H1 (cell line): ENCODE measurements around the gene NUB1. TPM values are rescaled to one million over a fixed set of nuclear protein-coding genes. Genes with fewer than 3 reads are reported as not detected.

Experiments used
- CTCF ChIA-PET: fragments of 300-600 bp; sonication (Branson Sonifier 250); formaldehyde crosslinking; loops from one replicate; lab custom pipeline; 2021; ENCODE audit not compliant: partially characterized antibody; lab: Charles Lee
- POLR2A ChIA-PET: fragments of 300-600 bp; sonication (Branson Sonifier 250); formaldehyde crosslinking; loops from one replicate; lab custom pipeline; 2021; ENCODE audit warnings: inconsistent platforms; ENCODE audit not compliant: partially characterized antibody; lab: Charles Lee
- DNase-seq, 2 experiments: peaks; one replicate each; pipeline versions ENCODE4 v3.0.0 to v3.0.0-alpha.2; 2010 to 2022; ENCODE audit warnings: low spot score in 2 of 2, low read depth in 1 of 2, mixed read lengths in 1 of 2
- FAIRE-seq: peaks from 2 replicates; lab custom pipeline; 2011; peaks lifted over from hg19 to GRCh38; lab: Jason Lieb, UNC
- H2AFZ ChIP-seq: 2 replicates; pipeline ENCODE4 v1.8.1; 2012; ENCODE audit warnings: low read length, inconsistent platforms
- H2AK5ac ChIP-seq: 2 replicates; pipeline ENCODE4 v1.6.1; 2013; ENCODE audit warnings: low read depth, low read length
- H2BK120ac ChIP-seq: replicated peaks from 2 replicates; pipeline ENCODE3; 2013; ENCODE audit warnings: low read depth, low read length, inconsistent platforms
- H2BK12ac ChIP-seq: 2 replicates; pipeline ENCODE4 v1.6.1; 2013; ENCODE audit warnings: low read depth, low read length
- H2BK15ac ChIP-seq: 2 replicates; pipeline ENCODE4 v1.6.1; 2013; ENCODE audit warnings: low read length
- H2BK20ac ChIP-seq: 2 replicates; pipeline ENCODE4 v1.6.1; 2013; ENCODE audit warnings: low read length
- H2BK5ac ChIP-seq: 2 replicates; pipeline ENCODE4 v1.6.1; 2013; ENCODE audit warnings: low read depth, low read length
- H3K14ac ChIP-seq: 2 replicates; pipeline ENCODE4 v1.6.1; 2013; ENCODE audit warnings: inconsistent platforms; ENCODE audit not compliant: insufficient read length
- H3K18ac ChIP-seq: 2 replicates; pipeline ENCODE4 v1.6.1; 2013; ENCODE audit warnings: low read length; ENCODE audit errors: extremely low read depth
- H3K23ac ChIP-seq: 2 replicates; pipeline ENCODE4 v1.6.1; 2013; ENCODE audit warnings: inconsistent platforms; ENCODE audit not compliant: insufficient read length
- H3K23me2 ChIP-seq: 2 replicates; pipeline ENCODE4 v1.6.1; 2013; ENCODE audit warnings: low read depth, low read length
- H3K27ac ChIP-seq: 2 replicates; pipeline ENCODE4 v1.6.1; 2011; ENCODE audit warnings: low read depth, low read length, inconsistent platforms
- H3K27me3 ChIP-seq, 4 experiments: replicated peaks in 1 of 4; 1 replicate in 1 of 4; 2 replicates in 3 of 4; pipeline versions ENCODE4 v1.6.1 to v1.8.1; 2011 to 2013; ENCODE audit warnings: low read length in 3 of 4, mild to moderate bottlenecking in 3 of 4, inconsistent platforms in 2 of 4, mixed read lengths in 2 of 4, moderate library complexity in 1 of 4; ENCODE audit not compliant: control insufficient read depth in 3 of 4, insufficient read depth in 3 of 4; ENCODE audit errors: extremely low read depth in 1 of 4
- H3K36me3 ChIP-seq, 4 experiments: 2 replicates each; pipeline versions ENCODE4 v1.6.1 to v1.8.1; 2011 to 2013; ENCODE audit warnings: mild to moderate bottlenecking in 4 of 4, low read length in 3 of 4, moderate library complexity in 2 of 4, control low read depth in 1 of 4, inconsistent platforms in 1 of 4; ENCODE audit not compliant: insufficient read depth in 4 of 4, control insufficient read depth in 2 of 4
- H3K4ac ChIP-seq: replicated peaks from 2 replicates; pipeline ENCODE3; 2013; ENCODE audit warnings: low read length, low read depth, mixed read lengths, inconsistent platforms; ENCODE audit not compliant: insufficient read length
- H3K4me1 ChIP-seq, 4 experiments: replicated peaks in 1 of 4; 1 replicate in 1 of 4; 2 replicates in 3 of 4; pipeline versions ENCODE4 v1.6.1 to v1.8.1; 2011 to 2013; ENCODE audit warnings: low read length in 3 of 4, inconsistent platforms in 2 of 4, mixed read lengths in 1 of 4; ENCODE audit not compliant: insufficient read depth in 4 of 4, control insufficient read depth in 3 of 4
- H3K4me2 ChIP-seq, 2 experiments: 2 replicates each; pipeline versions ENCODE4 v1.6.1 to v1.8.1; 2011 to 2013; ENCODE audit warnings: low read depth in 2 of 2, low read length in 2 of 2, control low read depth in 1 of 2, inconsistent platforms in 1 of 2, mild to moderate bottlenecking in 1 of 2; ENCODE audit not compliant: insufficient read depth in 1 of 2
- H3K4me3 ChIP-seq, 4 experiments: fragments of 200-600, 300-600 bp in 1 of 4; sonication (generic), shearing (Covaris generic), sonication (Bioruptor Twin) in 1 of 4; 2 replicates each; pipeline versions ENCODE4 v1.5.1 to v1.8.1; 2011 to 2016; ENCODE audit warnings: low read length in 4 of 4, low read depth in 3 of 4, control low read depth in 2 of 4, inconsistent platforms in 2 of 4, mild to moderate bottlenecking in 2 of 4, mixed read lengths in 1 of 4, moderate library complexity in 1 of 4; ENCODE audit not compliant: insufficient read depth in 2 of 4; ENCODE audit errors: extremely low read depth in 1 of 4
- H3K56ac ChIP-seq: replicated peaks from 2 replicates; pipeline ENCODE3; 2013; ENCODE audit warnings: low read depth, mild to moderate bottlenecking, mixed read lengths, low read length, inconsistent platforms; ENCODE audit not compliant: insufficient read length
- H3K79me1 ChIP-seq: 2 replicates; pipeline ENCODE4 v1.6.1; 2013; ENCODE audit warnings: low read depth, low read length, control low read depth
- H3K79me2 ChIP-seq, 2 experiments: 2 replicates each; pipeline versions ENCODE4 v1.6.1 to v1.8.1; 2012 to 2013; ENCODE audit warnings: low read length in 2 of 2, mild to moderate bottlenecking in 2 of 2, inconsistent platforms in 1 of 2; ENCODE audit not compliant: insufficient read depth in 2 of 2, control insufficient read depth in 1 of 2
- H3K9ac ChIP-seq, 4 experiments: replicated peaks in 1 of 4; 1 replicate in 1 of 4; 2 replicates in 3 of 4; pipeline versions ENCODE4 v1.6.1 to v1.8.1; 2011 to 2013; ENCODE audit warnings: low read depth in 3 of 4, low read length in 3 of 4, control low read depth in 2 of 4, mild to moderate bottlenecking in 2 of 4, moderate library complexity in 2 of 4, inconsistent platforms in 1 of 4; ENCODE audit errors: extremely low read depth in 1 of 4
- H3K9me3 ChIP-seq, 2 experiments: 2 replicates each; pipeline versions ENCODE4 v1.6.1 to v1.8.1; 2012 to 2013; ENCODE audit warnings: mild to moderate bottlenecking in 2 of 2, moderate library complexity in 2 of 2, control low read depth in 1 of 2, inconsistent platforms in 1 of 2, low read depth in 1 of 2, low read length in 1 of 2, mixed read lengths in 1 of 2; ENCODE audit not compliant: insufficient read depth in 2 of 2
- H4K20me1 ChIP-seq, 2 experiments: replicated peaks in 1 of 2; 2 replicates each; pipeline versions ENCODE3 to v1.8.1; 2011 to 2013; ENCODE audit warnings: inconsistent platforms in 2 of 2, low read length in 2 of 2, mild to moderate bottlenecking in 1 of 2; ENCODE audit not compliant: insufficient read depth in 2 of 2, control insufficient read depth in 1 of 2
- H4K5ac ChIP-seq: 2 replicates; pipeline ENCODE4 v1.6.1; 2013; ENCODE audit warnings: low read length, low read depth, mixed read lengths, inconsistent platforms; ENCODE audit not compliant: insufficient read length
- H4K8ac ChIP-seq: 2 replicates; pipeline ENCODE4 v1.8.0; 2013; ENCODE audit warnings: mild to moderate bottlenecking, moderate library complexity, low read length, inconsistent platforms; ENCODE audit not compliant: insufficient read depth; ENCODE audit errors: extremely low read depth
- H4K91ac ChIP-seq: replicated peaks from 2 replicates; pipeline ENCODE3; 2013; ENCODE audit warnings: low read length, mixed read lengths, inconsistent platforms; ENCODE audit not compliant: insufficient read length
- ATF3 ChIP-seq: IDR thresholded peaks from 2 replicates; pipeline ENCODE4 v1.6.1; 2011; ENCODE audit warnings: low read depth, mild to moderate bottlenecking, low read length; ENCODE audit not compliant: insufficient read depth
- BCL11A ChIP-seq, 2 experiments: IDR thresholded peaks; one replicate each; pipeline ENCODE4 v1.6.1; 2011; ENCODE audit warnings: low read depth in 2 of 2, low read length in 2 of 2, mild to moderate bottlenecking in 2 of 2
- CBX5 ChIP-seq: fragments of 300-800, 300-1000 bp; sonication (generic); IDR thresholded peaks from 2 replicates; pipeline ENCODE4 v1.7.1; 2016; ENCODE audit warnings: antibody characterized with exemption, low read length, low read depth
- CEBPB ChIP-seq: IDR thresholded peaks from 2 replicates; pipeline ENCODE4 v1.6.1; 2012; ENCODE audit warnings: low read depth, low read length
- GTF2F1 ChIP-seq: IDR thresholded peaks from 2 replicates; pipeline ENCODE4 v1.6.1; 2012; ENCODE audit warnings: low read depth, low read length, improper control_type of control experiment, borderline replicate concordance
- KDM4A ChIP-seq: IDR thresholded peaks from one replicate; pipeline ENCODE4 v1.7.1; 2012; ENCODE audit warnings: low read depth, mild to moderate bottlenecking, moderate library complexity, low read length, inconsistent platforms; ENCODE audit not compliant: severe bottlenecking
- NANOG ChIP-seq: IDR thresholded peaks from 2 replicates; pipeline ENCODE4 v1.6.1; 2011; ENCODE audit warnings: low read length, low read depth, mild to moderate bottlenecking, inconsistent platforms; ENCODE audit not compliant: insufficient read depth, poor library complexity, severe bottlenecking
- POLR2A ChIP-seq, 2 experiments: IDR thresholded peaks; 1 replicate in 1 of 2; 2 replicates in 1 of 2; pipeline ENCODE4 v1.6.1; 2011; ENCODE audit warnings: low read depth in 2 of 2, low read length in 2 of 2, mild to moderate bottlenecking in 2 of 2; ENCODE audit errors: control extremely low read depth in 1 of 2
- RAD21 ChIP-seq, 2 experiments: IDR thresholded peaks in 1 of 2; conservative IDR thresholded peaks in 1 of 2; 2 replicates each; pipeline ENCODE4 v1.6.1; 2011; ENCODE audit warnings: low read depth in 2 of 2, low read length in 2 of 2, improper control_type of control experiment in 1 of 2, inconsistent platforms in 1 of 2, mild to moderate bottlenecking in 1 of 2, moderate library complexity in 1 of 2
- SRF ChIP-seq: IDR thresholded peaks from 2 replicates; pipeline ENCODE4 v1.6.1; 2011; ENCODE audit warnings: mild to moderate bottlenecking, low read depth, low read length, moderate library complexity
- TAF7 ChIP-seq: optimal IDR thresholded peaks from 2 replicates; pipeline ENCODE3; 2011; ENCODE audit warnings: low read depth, mild to moderate bottlenecking, inconsistent platforms, low read length, moderate library complexity, borderline replicate concordance
- TCF12 ChIP-seq: IDR thresholded peaks from 2 replicates; pipeline ENCODE4 v1.6.1; 2011; ENCODE audit warnings: low read depth, mild to moderate bottlenecking, low read length
- YY1 ChIP-seq: IDR thresholded peaks from 2 replicates; pipeline ENCODE4 v1.6.1; 2011; ENCODE audit warnings: low read depth, mild to moderate bottlenecking, low read length
- WGBS, 2 experiments: shearing (Covaris generic) in 1 of 2; methylation state at CpG; one replicate each; pipeline versions ENCODE4 v1.1.6 to v1.1.7; 2013 to 2015; ENCODE audit warnings: low lambda C conversion rate in 2 of 2, mixed read lengths in 2 of 2, inconsistent platforms in 1 of 2, low coverage in 1 of 2, missing lambda C conversion rate in 1 of 2; ENCODE audit not compliant: insufficient replicate concordance in 2 of 2, insufficient coverage in 1 of 2, insufficient read length in 1 of 2; ENCODE audit errors: extremely low coverage in 1 of 2, missing lambda C conversion rate in 1 of 2; 5-methylcytosine and 5-hydroxymethylcytosine counted together
- polyA plus RNA-seq, 7 experiments: library from polyadenylated mRNA; depleted of rRNA in 3 of 7; stranded (reverse) in 5 of 7; unstranded in 2 of 7; fragments of >200 nt in 5 of 7; fragments of 200-250 nt in 2 of 7; gene quantifications; 1 replicate in 5 of 7; 2 replicates in 1 of 7; 4 replicates in 1 of 7; pipeline versions ENCODE4 v1.2.1 to v1.2.3, GENCODE V29; 2011 to 2013; ENCODE audit warnings: missing spikeins in 2 of 7, mixed read lengths in 2 of 7
- total RNA-seq: library from RNA; stranded (reverse); fragmentation: NEBNext Ultra II Directional; extraction: Animal tissue kit (Norgen Biotek cat#: 25700); gene quantifications from 2 replicates; pipeline ENCODE4 v1.2.1, GENCODE V29; 2021
- TF ChIP-seq, protein P1 (sequence below): IDR thresholded peaks from 2 replicates; pipeline ENCODE4 v1.6.1; 2012; ENCODE audit warnings: inconsistent platforms

NUB1 gene
- total and polyA plus RNA-seq, 2 of the 8 experiments (the other 6 are each of a cell fraction or from before 2014, with no cell fraction given): 22.1 to 43.5 TPM

- Histone ChIP-seq H3K14ac (no peak overlapping the region), H3K36me3 (no peaks in the 10 kb centered on the region), H3K18ac (no peak overlapping the region), H3K4me3 (no peak overlapping the region), H3K27me3 (peaks cover 0 to 3% (median 1%) of the 10 kb centered on the region in 4 experiments; a peak in 4 of 7 replicates), H2BK15ac (no peak overlapping the region), H3K79me1 (no peaks in the 10 kb centered on the region), H2BK12ac (no peak overlapping the region), H2AK5ac (no peak overlapping the region), H4K5ac (no peak overlapping the region), H3K79me2 (no peaks in the 10 kb centered on the region), H2BK120ac (no peak overlapping the region), H2BK20ac (no peak overlapping the region), H3K4me2 (no peak overlapping the region), H3K56ac (no peak overlapping the region), H3K23me2 (no peaks in the 10 kb centered on the region), H3K9me3 (no peaks in the 10 kb centered on the region), H3K27ac (no peak overlapping the region), H3K9ac (no peak overlapping the region), H2AFZ (no peak overlapping the region), H4K8ac (no peak overlapping the region), H4K91ac (no peak overlapping the region), H3K23ac (no peak overlapping the region), H3K4ac (no peak overlapping the region), H2BK5ac (no peak overlapping the region), H3K4me1 (no peaks in the 10 kb centered on the region), H4K20me1 (no peaks in the 10 kb centered on the region)
- POLR2A ChIA-PET: interaction anchor here (1.0 kb wide), 1 partner anchor 41 kb away, joined by 3 read pairs; no protein-coding TSS in a partner anchor
- 95% methylated on average over 3 of the region's 3 CpGs; no CpG with 5 or more reads in 1 of the 2 experiments for WGBS, 2 experiments
- CTCF ChIA-PET: interaction anchor here (1.0 kb wide), 1 partner anchor 9 kb away, joined by 4 read pairs; no protein-coding TSS in a partner anchor
- FAIRE-seq: no peak
- DNase-seq: no peak
- TF ChIP-seq POLR2A (IDR thresholded peaks at IDR 0.05; ENCODE audit: control extremely low read depth in 1 of 2, low read depth in 2 of 2, low read length in 2 of 2) (no peak), TCF12 (no peak), SRF (no peak), BCL11A (IDR thresholded peaks at IDR 0.05; ENCODE audit: low read depth in 2 of 2, low read length in 2 of 2) (no peak), CEBPB (no peak), GTF2F1 (no peak), KDM4A (no peak), TAF7 (no peak), NANOG (no peak), YY1 (no peak), CBX5 (no peak), ATF3 (no peak), RAD21 (IDR thresholded peaks at IDR 0.05 in 1 of 2, conservative IDR thresholded peaks at IDR 0.05 in 1 of 2; ENCODE audit: low read depth in 2 of 2, low read length in 2 of 2) (no peak)
- TF ChIP-seq, protein P1, sequence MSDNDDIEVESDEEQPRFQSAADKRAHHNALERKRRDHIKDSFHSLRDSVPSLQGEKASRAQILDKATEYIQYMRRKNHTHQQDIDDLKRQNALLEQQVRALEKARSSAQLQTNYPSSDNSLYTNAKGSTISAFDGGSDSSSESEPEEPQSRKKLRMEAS: no peak
Measured at GRCh38 chr7:151292850-151293249, 48.8 kb upstream of the NUB1 start.
